Ramos (cell line): ENCODE data around the gene ABR.
"Not testable (repeated sequence)": the region's sequence is repeated elsewhere in the genome, so short reads cannot be mapped to it uniquely, and the experiment has no call there.

Experiments used
- in situ Hi-C: fragments of 300-500 bp; cut with MboI; formaldehyde crosslinking; loops from one replicate; pipeline ENCODE4 v1.14.3; 2022; ENCODE audit warnings: low sequenced_read_pairs; ENCODE audit not compliant: unreplicated experiment

Gene ABR

GRCh38 chr17:1055231-1055630 lies 124.5 kb downstream of the ABR start:
- in situ Hi-C loops: no loop called here

GRCh38 chr17:1054656-1055055 lies 125.1 kb downstream of the ABR start:
- in situ Hi-C loops: no loop called here

- in situ Hi-C loops: no loop called here
These were observed 126.0 kb downstream of the ABR start for GRCh38 chr17:1053661-1054360.

- in situ Hi-C loops: no loop called here
These were observed 128.5 kb downstream of the ABR start for GRCh38 chr17:1050996-1051925.

- in situ Hi-C loops: no loop called here
These were observed 129.4 kb downstream of the ABR start for GRCh38 chr17:1050246-1050995.

- in situ Hi-C loops: no loop called here
These were observed 130.1 kb downstream of the ABR start for GRCh38 chr17:1049446-1050225.

- in situ Hi-C loops: not testable (repeated sequence)
These were observed 131.2 kb downstream of the ABR start for GRCh38 chr17:1048516-1049115.

- in situ Hi-C loops: no loop called here
These were observed 131.8 kb downstream of the ABR start for GRCh38 chr17:1047879-1048470.

- in situ Hi-C loops: no loop called here
These were observed 132.5 kb downstream of the ABR start for GRCh38 chr17:1047177-1047878.

GRCh38 chr17:1045456-1045855 lies 134.3 kb downstream of the ABR start:
- in situ Hi-C loops: no loop called here

- in situ Hi-C loops: not testable (repeated sequence)
These were observed 135.3 kb downstream of the ABR start for GRCh38 chr17:1044387-1045009.

- in situ Hi-C loops: no loop called here
These were observed 136.1 kb downstream of the ABR start for GRCh38 chr17:1043601-1044251.

GRCh38 chr17:1042486-1042885 lies 137.3 kb downstream of the ABR start:
- in situ Hi-C loops: no loop called here

- in situ Hi-C loops: no loop called here
These were observed 138.0 kb downstream of the ABR start for GRCh38 chr17:1041746-1042145.

- in situ Hi-C loops: no loop called here
These were observed 139.6 kb downstream of the ABR start for GRCh38 chr17:1040216-1040600.

GRCh38 chr17:1039511-1040215 lies 140.1 kb downstream of the ABR start:
- in situ Hi-C loops: no loop called here

GRCh38 chr17:1039123-1039507 lies 140.7 kb downstream of the ABR start:
- in situ Hi-C loops: no loop called here
